ENCODE measurements around the gene CUX1.
"Not testable (repeated sequence)": the region's sequence is repeated elsewhere in the genome, so short reads cannot be mapped to it uniquely, and the experiment has no call there.

Gene CUX1

GRCh38 chr7:101988060-101988459 is 170.6 kb downstream of the CUX1 start:
- DNase-seq = not testable (repeated sequence)

- DNase-seq = no peak
Measured at GRCh38 chr7:101988513-101988912, 171.1 kb downstream of the CUX1 start.

DNA sequence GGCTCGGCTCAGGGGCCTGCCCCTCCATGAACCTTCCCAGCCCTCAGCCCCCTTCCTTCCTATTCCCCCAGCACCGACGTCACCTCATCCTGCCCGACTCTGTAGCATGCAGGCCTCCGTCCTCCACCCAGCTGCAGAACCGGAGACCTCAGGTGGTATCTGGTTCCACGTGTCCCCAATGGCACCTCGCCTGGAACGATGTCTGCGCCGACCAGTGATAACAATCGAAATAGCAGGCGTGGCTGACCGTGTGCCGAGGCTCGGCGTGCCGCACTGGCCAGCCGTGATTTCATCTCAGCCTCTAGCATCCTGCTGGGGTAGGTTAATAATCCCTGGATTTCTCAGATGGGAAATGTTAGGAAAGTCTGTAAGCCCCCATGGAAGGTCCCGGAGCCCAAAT is 171.7 kb downstream of the CUX1 start:
- DNase-seq = no peak

GRCh38 chr7:101990811-101991418 is 173.5 kb downstream of the CUX1 start:
- DNase-seq = no peak

- DNase-seq = no peak
Measured at GRCh38 chr7:101991860-101992259, 174.4 kb downstream of the CUX1 start.

DNA sequence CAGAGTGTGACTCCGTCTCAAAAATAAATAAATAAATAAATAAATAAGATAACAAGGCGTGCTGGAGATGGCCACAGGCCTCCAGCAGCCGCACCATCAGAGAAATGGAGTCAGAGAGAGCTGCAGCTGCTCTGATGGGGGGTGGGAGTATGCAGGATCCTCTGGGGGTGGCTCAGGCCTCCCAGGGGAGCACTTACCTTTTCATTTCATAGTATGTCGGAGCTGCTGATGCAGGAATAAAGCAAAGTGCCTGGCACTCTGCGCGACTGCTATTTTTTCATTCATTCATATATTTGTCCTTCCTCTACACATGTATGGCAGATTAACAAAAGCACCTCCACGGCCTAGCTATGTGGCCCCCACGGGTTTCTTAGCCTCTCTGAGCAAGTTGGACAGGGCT is 175.9 kb downstream of the CUX1 start:
- no peak for DNase-seq

- no peak for DNase-seq
Measured at GRCh38 chr7:101995121-101995520, 177.7 kb downstream of the CUX1 start.

DNA sequence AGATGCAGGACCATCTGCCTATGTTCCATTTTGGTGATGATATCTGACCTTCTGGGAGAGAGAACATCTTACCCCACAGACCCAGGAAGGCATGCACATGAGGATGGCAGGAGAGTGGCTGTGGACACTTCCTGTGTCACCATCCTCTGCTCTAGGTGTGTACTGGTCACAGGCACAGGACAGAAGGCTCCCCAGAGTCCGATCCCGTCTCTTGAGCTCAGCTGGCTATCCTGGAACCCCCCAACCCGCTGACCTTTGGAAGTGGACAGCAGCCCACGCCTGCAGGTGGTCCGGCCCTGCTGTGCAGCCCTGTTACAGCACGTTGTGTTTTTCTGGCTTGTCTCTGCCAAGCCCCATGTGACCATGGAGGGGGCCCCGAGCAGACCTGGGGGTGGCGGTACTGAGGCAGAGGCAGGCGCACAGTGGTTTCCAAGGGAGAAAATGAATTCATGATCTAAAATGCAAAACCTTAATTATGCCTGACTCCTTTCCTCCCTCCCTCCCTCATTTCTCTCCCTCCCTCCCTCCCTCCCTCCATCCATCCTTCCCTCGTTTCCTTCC is 178.8 kb downstream of the CUX1 start:
- no peak for DNase-seq

GRCh38 chr7:101996876-101997275 is 179.4 kb downstream of the CUX1 start:
- no peak for DNase-seq

- DNase-seq = no peak
Measured at GRCh38 chr7:101998029-101998905, 180.8 kb downstream of the CUX1 start.

DNA sequence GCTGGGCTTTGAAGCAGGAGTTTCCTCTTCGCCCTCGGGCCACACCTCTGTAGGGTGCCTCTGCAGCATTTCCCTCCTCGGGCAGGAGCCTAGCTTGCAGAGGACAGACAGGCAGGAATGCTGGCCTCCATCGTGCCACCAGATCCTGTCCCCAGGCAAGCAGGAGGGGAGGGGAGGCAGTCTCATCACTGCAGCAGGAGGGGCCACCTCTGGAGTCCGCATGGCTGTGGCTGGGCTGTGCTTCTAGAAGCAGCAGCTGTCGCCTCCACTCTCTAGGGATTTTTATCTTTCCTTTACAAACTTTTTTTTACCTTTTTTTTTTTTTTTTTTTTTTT is 181.4 kb downstream of the CUX1 start:
- DNase-seq = no peak

- no peak for DNase-seq
Measured at GRCh38 chr7:101999393-101999792, 182.0 kb downstream of the CUX1 start.

DNA sequence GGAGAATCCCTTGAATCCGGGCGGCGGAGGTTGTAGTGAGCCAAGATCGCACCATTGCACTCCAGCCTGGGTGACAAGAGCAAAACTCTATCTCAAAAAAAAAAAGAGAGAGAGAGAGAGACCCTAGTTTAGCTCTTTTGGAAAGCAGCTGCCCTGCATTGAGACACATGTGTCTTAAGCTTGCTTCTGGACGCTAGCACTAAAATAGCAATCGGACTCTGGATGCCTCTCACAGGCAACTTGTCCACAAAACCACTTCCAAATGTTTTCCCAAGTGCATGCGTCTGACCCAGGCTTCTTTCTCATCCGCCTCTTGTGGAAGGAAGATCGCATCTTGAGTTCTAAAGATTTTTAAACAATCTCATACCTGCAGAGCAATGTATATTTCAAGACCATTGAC is 182.7 kb downstream of the CUX1 start:
- DNase-seq = no peak

DNA sequence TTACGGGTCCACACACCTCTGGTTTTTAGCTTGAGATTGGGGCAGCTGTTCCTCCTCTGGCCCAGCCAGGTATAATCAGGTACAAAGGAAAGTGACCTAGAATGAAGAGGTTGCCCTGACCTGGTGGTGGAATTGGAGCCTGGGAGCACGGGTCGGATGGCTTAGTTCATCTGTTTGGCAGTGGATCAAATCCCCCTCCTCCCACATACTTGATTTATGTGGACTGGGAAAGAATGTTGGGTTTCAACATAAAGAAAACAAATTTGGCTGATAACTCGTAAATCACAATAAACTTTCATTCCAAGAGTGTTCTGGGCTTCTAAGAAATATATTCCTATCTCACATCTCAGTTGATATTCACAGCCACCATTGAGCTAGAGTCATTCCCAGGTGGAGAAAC is 186.8 kb downstream of the CUX1 start:
- no peak for DNase-seq

DNA sequence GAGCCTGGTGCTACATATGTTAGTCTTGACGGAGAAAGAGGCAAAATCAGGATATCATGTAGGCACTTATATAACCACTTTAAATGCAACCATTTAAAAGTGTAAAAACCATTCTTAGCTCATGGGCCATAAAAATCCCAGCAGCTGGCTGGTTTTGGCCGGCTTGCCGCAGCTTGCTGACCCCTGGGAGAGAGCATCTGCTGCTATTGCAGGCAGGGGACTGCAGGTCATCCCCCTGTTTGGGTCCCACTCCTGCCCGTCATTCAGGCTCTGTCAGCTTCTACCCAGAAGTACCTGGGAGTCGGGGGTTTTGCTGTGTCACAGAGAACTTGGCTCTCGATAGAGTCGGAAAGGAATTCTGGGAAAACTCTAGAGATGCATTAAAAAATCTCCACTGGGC is 187.4 kb downstream of the CUX1 start:
- no peak for DNase-seq

GRCh38 chr7:102005933-102006480 is 188.6 kb downstream of the CUX1 start:
- DNase-seq = no peak

- no peak for DNase-seq
Measured at GRCh38 chr7:102006695-102007094, 189.3 kb downstream of the CUX1 start.

DNA sequence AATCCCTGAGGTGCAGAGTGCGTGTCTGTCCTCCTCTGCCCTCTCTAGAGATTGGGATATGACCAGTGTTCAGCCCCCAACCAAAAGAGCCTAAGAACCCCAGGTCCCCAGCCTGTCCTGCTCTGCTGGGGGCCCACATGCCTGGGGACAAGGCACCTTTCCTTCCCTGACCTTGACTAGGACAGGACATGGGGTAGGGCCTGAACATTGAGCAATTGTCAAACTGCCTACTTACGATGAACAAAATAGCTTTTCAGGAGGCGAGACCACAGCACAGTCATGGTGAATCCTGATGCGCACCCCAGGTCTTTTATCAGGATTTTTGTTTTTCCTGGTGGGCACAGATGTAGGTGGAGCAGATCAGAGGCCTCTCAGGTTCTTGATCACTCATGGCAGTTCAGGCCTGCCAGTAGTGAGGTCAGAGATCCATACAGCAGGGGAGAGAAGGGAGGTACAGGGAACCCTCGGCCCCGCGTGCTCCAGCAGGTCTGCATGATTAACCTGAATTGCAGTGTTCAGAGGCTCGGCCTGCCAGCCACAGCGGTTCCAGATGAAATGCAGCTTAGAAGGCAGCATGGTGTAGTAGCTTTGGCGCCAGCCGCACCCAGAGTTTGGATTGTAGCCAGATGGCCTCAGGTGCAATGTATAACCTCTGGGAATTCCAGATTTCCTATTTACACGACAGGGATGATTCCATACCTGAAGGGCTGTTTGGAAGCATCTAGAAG is 191.3 kb downstream of the CUX1 start:
- DNase-seq = no peak

GRCh38 chr7:102009628-102010027 is 192.2 kb downstream of the CUX1 start:
- DNase-seq = no peak

GRCh38 chr7:102012112-102012830 is 194.8 kb downstream of the CUX1 start:
- not testable (repeated sequence) for DNase-seq

DNA sequence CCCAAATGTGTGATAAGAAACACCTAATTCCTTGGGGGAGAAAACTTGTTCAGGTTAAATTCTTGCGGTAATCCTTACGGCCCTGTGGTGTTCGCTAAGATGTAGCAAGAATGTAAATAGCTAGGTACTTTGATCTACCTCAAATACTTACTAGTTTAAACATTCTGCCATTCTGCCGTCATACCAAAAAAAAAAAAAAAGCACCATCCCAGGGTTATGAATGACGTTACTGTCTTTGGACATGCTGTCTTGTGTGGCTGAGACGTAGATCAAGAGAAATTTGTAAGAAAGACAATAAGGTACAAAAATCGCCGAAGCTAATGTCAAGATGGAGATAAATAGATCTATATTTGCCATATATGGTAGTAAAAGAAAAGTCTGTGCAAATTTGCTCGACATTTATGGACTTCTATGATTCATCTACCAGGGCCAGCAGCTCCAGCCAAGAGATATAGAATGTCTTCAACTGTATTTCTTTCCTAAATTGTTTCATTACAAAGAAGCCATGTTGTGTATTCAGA is 195.6 kb downstream of the CUX1 start:
- no peak for DNase-seq

- no peak for DNase-seq
Measured at GRCh38 chr7:102018876-102019275, 201.4 kb downstream of the CUX1 start.
